ENCODE measurements around the gene USP20.
A peak's percentile ranks its signal among the peaks of the same experiment; 100 is the strongest.

Gene USP20

DNA sequence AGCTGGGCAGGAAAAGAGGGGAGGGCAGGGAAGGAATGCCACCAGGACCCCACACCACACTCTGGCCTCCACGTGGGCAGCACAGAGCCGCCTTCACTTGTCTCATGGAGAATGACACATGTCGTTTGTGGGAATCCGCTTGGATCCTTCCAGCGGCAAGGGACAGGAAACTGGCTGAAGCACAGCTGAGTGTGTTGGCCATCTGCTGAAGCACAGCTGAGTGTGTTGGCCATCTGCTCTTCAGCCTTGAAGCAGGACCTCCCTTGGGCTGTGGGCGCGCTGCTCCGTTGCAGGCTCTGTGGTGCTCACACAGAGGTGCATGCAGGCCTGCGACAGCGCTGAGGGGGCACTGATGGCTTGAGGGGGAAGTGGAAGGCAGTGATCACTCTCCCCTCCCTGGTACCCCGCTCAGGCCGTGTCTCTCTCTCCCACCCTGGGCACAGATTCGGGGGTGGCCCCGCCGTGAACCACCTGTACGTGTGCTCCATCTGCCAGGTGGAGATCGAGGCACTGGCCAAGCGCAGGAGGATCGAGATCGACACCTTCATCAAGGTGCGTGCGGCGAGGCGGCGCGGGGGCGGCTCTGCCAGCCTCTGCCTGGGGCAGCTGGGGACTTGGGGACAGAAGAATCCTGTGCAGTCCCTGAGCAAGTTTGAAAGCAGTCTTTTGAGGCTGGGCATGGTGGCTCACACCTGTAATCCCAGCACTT lies 40.6 kb downstream of the USP20 start:
- no peak for DNase-seq

DNA sequence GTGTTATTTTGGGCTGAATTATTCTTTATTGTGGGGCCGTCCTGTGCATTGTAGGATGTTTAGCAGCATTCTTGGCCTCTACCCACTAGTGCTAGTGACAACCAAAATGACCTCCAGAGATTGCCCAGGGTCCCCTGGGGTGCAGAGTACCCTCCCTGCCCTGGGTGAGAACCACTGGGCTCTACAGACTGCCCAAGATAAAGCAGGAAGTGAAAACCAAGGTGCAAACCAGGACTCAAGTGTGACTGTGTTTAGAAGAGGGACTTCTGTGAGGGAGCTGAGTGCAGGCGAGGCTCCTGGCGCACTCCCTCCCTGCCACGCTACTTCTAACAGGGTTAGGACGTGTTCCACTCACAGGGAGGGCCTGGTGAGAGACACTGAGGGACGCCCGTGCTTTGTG lies 41.6 kb downstream of the USP20 start:
- no peak for DNase-seq

DNA sequence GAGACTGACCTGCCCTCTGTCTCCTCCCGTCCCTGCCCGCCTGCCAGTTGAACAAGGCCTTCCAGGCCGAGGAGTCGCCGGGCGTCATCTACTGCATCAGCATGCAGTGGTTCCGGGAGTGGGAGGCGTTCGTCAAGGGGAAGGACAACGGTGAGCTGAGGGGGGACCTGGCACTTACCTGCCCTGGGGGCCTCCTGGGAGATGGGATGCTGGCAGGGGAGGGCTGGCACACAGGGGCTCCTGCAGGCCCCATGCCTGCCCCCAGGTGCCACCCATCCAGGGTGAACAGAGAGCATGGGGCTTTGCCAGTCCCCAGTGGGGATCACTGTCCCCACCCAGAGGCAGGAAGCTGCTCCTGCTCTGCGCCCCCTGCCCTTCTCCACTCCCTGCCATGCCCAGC lies 43.0 kb downstream of the USP20 start:
- DNase-seq, result no peak

GRCh38 chr9:129879103-129879699 lies 43.9 kb downstream of the USP20 start:
- DNase-seq, result no peak

GRCh38 chr9:129879991-129880653 lies 44.9 kb downstream of the USP20 start:
- DNase-seq, result no peak

DNA sequence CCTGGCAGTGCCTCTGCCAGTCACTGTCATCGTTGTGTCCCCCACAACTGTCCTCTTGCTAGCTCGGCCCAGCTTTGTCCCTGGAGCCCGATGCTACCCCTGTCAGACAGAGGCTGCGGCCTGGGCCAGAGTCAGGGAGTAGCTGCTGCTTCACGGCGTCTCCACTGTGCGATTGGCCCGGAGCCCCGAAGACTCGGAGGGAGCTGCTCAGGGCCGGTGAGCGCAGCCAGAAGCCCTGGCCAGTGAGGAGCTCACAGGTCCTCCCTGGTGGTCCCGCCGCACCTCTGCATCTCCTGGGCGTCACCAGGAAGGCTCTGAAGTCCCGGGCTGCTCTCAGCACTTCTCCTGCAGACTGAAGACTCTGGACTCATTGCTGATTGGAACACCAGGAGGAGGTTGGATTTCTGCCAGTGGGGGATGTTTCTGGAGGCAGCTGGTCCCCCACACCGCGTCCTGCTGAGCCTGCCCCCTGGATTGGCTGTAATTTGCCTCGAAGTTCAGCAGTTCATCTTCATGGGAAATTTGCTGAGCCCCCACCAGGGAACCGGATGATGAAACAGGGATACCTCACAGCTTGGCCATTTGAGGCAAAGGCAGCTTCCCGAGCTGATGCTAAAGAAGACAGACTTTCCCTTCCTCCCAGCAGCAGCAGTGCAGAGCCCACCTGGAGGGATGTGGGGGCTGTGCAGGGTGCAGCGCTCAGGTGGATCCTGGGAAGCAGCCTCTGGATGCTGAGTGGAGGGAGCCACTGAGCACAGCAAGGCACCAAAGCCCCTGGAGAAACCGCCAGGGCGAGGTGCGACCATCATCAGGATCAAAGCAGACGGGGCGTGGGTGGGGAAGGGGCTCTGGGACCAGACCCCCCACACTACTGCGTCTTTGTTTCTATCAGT lies 45.6 kb downstream of the USP20 start:
- no peak for DNase-seq

DNA sequence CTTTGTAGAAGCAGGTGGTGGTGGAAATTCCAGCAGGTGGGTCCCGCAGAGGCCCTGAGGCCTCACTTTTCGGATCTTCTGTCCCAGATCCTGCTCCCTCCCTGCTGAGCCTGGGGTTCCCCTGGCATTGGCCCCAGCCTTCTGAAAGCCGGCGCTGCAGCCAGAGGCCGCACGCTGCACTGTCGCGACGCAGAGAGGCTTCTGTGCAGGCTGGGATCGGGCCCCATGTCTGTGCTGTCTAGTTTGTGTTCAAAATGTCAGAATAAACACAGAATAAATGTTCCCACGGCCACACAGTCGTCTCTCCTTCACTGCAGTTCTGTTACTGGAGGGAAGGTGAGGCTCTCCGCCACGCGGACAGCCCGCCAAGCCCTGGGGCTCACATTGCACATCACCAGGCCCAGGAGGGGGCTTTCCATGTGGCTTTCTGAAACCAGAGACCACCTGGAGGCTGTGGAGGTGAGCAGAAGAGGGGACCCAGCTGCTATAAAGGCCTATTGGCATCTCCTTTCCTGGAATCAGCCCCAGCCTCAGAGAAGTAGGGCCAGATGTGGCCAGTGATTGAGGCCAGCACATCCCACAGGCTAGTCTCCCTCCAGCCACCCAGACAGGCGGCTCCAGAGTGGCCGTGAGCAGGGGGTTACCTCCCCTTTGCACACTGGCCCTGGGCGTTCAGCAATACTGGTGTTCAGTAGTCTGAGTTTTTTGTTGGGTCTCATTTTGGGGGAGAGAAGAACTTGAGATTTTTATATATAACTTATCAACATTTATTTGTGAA lies 46.5 kb downstream of the USP20 start:
- no peak for DNase-seq

DNA sequence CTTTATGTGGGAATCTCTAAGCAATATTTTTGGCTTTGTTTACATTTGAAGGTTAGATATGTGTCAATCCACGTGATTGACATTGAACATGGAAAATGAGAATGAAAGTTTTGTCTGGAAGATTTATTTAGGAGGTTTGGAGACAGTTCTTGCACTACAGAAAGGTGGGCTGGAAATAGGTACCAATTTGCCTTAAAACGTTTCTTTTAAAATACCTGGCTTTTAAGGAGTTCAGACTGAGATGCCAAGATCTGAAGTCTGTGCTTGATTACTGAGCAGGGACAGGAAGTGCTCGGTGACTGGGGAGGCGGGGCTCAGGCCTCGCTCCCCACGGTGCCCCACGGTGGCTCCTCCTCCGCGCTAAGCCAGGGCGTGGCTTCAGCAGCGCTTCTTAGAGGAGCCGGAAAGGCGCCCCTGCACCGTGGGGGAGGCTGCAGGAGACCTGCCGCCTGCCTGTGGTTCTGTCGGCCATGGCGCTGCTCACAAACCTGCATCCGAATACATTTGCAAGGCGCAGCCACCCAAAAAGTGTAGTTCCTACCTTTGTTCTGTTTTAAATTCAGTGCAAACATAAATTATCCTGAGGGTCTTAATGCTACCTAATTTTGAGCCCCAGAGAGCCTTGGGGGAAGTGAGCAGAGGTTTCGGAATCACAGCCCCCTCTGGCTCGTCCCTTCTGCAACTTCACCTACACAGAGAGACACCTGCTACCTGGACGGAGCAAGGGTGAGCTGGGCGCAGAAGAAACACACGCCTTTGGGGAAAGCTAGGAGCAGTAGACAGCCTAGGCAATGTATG lies 49.2 kb downstream of the USP20 start:
- DNase-seq, result peak; percentile 94

- peak; percentile 83 for DNase-seq
Observed at GRCh38 chr9:129885018-129885669, 49.9 kb downstream of the USP20 start.

DNA sequence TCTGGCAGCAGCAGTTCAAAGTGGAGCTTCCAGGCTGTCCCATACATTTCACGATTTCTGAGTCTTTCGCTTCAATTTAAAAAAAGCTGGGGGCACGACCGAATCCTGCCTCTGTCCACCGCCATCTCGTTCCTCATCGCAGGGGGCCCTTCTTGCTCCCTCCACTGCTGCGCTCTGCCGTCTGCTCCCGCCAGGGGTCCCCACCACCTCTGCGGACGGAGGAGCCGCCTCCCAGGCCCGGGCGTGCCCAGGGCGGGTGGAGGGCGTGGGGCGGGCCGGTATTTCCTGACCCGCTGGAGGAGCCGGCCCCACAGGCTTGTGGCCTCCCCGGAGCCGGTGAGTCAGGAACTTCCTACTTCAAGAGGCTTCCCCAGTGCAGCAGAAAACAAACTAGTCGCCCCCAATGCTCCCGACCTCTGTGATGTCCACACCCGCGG lies 50.4 kb downstream of the USP20 start:
- peak; percentile 97 for DNase-seq

DNA sequence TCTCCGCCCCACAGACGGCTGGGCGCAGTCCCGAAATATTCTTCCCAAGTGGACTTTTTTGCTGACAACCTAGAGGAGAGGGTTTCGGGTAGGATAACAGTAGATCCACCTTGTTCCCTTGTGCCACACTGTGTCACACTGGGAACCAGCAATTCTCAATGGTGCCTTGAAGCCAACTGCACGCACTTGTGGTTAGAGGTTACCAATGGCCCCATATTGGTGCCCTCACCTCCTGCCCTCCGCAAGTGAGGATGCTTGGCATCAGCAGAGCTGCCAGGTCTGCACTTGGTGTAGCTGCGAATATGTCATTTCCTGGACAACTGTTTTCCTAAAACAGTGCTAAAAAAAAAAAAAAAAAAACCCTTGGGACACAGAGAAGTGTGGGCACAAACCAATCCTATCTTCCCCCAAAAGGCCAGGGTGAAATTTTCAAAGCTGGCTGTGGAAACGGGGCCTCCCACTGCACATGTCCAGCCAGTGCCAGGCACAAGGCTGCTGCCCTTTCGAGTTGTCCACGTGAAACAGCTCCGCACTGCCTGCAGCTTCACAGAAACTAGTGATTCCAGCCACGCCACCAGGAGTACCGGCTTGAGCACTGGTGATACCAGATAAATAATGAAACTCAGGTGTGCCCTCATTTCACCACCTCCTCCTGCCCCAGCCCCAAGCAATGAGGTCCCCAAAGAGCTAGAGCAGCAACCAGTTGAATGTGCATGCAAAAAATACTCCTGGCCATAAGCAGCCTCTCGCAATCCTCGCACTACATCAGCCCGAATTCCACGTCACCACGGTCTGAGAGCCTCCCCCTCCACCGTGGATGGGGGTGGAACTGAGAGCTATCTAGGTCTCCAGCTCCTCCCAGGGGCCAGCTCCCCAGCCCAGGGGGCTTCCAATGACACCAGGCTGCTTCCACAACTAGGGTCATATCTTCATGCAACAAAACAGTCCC lies 51.2 kb downstream of the USP20 start:
- peak; percentile 82 for DNase-seq

DNA sequence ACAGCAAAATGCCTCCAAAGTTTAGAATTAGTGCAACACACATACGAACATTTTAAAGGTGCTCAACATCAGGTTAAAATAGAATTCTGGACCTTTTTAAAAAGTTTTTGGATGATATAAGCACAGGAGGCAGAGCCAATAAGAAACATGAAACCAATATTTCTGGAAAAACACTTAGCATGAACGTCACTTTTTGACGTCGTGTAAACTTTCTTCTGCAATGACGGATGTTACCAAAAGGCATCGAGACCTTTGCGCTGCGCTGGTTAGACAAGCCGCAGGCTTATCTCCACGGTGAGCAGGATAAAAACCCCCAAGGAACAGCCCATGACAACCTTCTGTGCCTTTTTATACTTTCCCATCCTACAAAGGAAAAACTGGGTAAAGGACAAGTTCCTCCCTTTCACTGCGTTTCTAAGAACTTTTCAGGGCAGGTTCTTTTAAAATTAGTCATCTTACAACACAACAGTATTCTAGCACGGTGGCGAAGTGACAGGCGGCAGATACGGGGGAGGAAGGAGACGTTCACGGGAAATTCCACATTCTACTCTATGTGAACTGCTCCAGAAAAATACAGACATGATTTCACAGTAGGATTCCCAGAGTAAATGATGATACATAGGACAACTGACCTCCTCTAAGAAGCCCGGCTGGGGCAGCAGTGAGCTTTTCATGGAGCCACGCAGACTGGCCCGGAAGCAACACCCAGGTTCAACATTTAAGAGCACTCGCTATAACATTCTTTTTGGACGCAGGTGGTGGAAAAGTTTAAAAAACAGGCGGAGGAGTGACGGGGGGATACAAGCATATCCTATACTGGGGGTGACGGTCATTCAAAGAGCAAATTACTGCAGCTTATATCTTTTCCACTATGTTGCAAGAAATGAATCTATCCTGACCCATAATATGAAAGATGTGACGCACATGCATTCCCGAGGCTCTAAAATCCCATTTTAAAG lies 52.4 kb downstream of the USP20 start:
- peak; percentile 73 for DNase-seq

- DNase-seq, result peak; percentile 94
Observed at GRCh38 chr9:129888293-129889121, 53.2 kb downstream of the USP20 start.

DNA sequence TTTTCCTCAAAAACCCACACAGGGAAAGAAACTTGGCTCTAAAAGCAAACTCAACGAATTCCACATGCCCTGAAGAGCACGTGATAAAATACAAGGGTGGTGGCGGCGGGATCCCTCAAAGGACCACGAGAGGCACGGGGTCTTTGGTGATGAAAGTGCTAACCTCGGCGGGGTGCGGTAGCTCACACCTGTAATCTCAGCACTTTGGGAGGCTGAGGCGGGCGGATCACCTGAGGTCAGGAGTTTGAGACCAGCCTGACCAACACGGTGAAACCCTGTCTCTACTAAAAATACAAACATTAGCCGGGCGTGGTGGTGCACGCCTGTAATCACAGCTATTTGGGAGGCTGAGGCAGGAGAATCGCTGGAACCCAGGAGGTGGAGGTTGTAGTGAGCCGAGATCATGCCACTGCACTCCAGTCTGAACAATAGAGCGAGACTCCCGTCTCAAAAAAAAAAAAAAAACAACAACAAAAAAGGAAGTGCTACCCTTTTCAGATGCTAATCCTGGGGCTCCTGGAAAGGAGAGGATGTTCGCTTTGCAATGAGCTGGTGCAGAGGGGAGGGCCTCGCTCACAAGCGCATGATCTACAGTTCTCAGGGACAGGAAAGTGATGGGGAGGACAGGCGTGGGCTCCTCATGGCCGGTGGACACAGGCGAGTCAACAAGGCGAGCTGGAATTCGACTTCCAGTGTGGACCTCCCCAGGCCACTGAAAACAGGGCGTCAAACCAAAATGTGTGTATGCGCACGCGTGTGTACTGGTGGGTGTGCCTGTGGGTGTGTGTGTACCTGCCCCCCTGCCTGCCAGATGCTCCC lies 54.1 kb downstream of the USP20 start:
- DNase-seq, result peak; percentile 77

GRCh38 chr9:129889941-129890717 lies 54.9 kb downstream of the USP20 start:
- peak; percentile 84 for DNase-seq

Data from activated CD8-positive, alpha-beta memory T cell treated with anti-CD3 and anti-CD28 coated beads, Interleukin-2, amount 50 U/mL, for 48 hours (primary cell).